Measurements from ENCODE around the gene HRAS.
A peak's percentile ranks its signal among the peaks of the same experiment; 100 is the strongest.
"Not testable (repeated sequence)": the region's sequence is repeated elsewhere in the genome, so short reads cannot be mapped to it uniquely, and the experiment has no call there.

Gene HRAS

DNA sequence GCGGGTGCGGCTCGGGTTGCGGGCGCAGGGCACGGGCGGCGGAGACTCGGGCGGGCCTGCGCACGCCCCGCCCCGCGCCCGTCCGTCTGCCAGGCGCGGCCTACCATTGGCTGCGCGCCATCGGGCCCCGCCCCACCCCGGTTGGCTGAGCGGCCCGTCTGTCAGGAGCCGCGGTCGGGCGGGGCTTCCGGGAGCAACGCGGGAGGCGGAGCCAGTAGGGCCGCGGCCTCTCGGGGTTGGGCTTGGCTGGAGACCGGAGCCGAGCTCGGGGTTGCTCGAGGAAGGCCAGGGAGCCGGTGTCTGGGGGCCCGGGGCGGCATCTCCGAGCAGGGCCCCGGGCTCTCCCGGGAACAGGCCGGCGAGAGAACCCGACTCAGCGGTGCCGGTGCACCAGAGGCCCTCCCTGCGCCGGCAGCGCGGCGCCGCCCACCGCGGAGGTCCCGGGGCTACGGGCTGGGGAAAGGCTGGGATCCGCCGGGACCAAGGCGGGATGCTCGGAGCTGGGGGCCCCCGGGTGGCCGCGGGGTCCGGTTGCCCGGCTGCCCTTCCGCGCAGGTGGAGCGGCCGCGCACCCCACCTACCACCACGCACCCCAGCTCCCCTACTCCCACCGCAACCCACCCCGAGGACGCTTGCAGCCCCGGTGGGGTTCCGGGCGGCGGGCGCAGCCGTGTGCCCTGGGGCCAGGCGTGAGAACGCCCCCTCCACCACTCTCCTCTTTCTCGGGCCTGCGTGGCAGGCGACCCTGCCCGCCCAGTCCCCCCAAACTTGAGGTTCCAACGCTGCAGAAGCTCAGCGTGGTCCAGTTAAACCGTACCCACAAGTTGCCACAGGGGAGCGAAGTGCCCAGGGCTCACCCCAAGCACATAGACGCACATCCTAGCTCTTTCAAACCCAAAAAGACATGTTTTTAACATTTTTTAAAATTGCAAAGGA, at the start of gene HRAS:
Gene HRAS (minus strand): TSS at position 58 of the 936 bp plus-strand sequence.
- peak; percentile 98 to 100 for DNase-seq

- no peak for DNase-seq
These were observed 48.9 kb upstream of the HRAS start for GRCh38 chr11:584287-584686.

DNA sequence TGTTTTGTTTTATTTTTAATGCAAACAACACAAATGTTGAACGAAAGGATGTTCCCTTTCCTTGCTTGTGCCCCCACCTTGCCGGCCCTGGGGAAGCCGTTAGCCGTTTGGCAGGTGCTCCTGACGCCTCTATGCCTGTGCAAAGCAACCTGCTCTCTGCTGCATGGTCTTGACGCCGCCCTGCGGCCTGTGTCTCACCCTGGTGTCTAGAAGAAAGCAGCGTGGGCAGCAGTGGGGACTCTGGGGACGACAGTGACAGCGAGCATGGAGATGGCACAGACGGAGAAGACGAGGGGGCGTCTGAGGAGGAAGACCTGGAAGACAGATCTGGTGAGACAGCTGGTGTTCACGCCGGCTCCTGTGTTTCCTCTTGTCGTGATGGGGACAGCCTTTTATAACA, 46.4 kb upstream of the HRAS start:
- DNase-seq = no peak

DNA sequence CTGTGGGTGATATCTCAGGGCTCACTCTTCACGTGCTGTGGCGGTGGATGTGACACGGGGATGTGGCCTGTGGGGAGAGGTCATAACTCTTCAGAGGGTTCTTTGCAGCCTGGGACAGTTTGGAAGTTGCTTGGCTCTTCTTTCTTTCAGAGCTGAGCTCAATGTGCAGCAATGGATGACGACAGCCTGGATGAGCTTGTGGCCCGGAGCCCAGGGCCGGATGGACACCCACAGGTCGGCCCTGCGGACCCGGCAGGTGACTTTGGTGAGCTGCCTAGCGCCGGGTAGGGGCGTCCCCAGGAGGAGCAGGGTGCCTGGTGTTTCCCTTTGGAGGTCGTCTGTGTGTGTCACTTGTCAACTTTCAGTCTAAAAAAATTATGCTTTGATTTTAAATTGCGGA, 46.0 kb upstream of the HRAS start:
- DNase-seq = no peak

DNA sequence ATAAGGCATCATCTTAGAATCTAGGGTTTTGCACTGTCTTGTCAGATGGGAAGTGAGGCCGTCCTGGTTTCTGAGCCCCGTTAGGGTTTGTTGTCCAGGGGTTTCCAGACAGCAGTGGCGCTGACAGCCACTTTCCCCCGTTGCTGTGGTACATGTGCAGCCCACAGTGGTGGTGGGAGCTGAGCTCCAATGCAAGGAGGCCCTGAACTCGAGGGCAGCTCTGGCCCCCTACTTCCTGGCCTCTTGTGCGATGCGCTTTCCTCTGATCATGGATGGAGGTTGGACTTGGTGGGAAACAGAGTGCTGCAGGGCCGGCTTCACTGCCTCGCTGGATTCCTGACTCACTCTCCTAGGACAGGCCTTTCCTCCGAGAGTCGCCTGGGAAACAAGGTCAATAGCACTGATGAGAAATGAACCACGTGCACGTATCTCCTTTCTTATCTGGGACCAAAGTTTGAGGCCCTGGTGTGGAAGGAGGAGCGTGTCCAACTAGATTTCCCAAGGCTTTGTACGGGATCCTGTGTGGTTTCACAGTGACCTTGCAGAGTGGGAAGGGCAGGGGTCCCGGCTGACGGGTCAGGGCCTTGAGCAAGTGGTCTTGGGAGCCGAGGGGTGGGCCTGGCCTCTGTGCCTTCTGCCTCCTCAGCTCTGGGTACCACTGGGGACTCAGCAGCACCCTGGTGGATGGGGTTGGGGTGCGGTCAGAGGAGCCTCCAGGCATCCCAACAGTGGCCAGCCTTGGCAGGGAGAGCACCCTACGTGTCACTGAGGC, 44.6 kb upstream of the HRAS start:
- DNase-seq = no peak

GRCh38 chr11:578276-579035, 43.1 kb upstream of the HRAS start:
- DNase-seq = no peak

- no peak for DNase-seq
These were observed 42.2 kb upstream of the HRAS start for GRCh38 chr11:577611-577894.

GRCh38 chr11:576811-577610, 41.6 kb upstream of the HRAS start:
- DNase-seq = no peak

DNA sequence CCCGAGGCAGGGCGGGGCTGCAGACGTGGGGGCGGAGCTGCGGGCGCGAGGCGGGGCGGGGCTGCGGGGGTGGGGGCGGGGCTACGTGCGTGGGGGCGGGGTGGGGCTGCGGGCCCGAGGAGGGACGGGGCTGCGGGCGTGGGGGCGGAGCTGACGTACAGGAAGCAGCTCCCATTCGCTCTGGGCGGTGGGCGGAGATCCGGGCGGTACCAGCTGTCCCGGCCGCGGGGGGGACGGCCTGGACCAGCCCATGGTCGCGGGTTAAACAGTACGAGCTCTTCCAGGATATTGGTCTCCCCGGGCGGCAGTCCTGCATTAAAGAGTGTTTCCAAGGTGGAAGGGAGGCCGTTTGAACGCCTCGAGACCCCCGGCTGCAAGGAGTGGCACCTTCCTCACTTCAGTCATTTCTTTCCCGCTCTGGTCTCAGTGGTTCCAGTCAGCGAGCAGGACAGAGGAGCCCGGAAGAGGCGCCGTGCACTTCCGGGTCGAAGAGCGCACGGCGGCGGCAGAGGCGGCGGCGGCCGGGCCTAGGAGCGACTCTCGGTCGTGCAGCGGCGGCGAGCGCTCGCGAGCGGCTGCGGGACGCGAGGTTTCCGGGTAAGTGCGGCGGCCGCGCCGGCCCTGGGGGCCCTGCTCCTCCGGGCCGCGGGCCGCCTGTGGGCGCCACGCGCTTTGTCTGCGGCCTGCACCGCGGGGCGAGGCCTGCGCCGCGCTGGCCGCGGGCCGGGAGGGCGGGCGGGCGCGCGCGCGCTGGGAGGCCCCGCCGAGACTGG, 40.8 kb upstream of the HRAS start, which contains the start of gene PHRF1:
Gene PHRF1 (plus strand): TSS at position 475 of the 773 bp plus-strand sequence. CDS start 5,043 bp downstream, outside the sequence.
- peak; percentile 96 to 99 for DNase-seq

- peak; percentile 89 to 95 for DNase-seq
These were observed 40.1 kb upstream of the HRAS start for GRCh38 chr11:575313-575995.

DNA sequence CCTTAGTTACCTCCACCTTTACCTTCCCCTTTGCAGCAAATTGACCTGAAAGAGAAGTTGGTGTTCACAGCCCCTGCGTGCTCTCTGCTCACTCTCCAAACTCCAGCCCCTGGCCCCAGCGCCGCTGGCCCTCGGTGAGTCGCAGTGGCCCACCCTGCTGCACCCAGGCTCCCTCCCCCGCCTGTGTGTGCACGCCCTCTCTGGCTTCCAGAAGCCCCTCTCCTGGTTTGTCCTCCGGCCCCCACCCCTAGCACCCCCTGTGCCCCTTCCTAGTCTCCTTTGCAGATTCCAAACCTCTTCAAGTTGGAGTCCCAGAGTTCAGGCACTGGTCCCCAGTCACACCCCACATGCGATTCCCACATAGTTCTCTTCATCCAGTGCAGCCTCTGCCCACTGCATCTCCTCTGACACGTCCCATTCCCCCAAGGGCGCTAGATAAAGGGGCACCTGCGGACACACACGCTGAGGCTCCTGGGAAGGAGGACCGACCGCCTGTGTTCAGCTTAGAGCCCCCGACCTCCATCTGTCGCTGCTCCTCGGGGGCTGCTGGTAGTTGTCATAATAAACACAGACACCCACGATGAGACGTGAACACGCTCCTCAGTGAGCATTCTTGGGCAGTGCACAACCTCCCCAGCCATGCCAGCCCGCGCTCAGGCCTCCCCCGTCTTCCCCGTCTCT, 39.4 kb upstream of the HRAS start:
- DNase-seq = no peak

DNA sequence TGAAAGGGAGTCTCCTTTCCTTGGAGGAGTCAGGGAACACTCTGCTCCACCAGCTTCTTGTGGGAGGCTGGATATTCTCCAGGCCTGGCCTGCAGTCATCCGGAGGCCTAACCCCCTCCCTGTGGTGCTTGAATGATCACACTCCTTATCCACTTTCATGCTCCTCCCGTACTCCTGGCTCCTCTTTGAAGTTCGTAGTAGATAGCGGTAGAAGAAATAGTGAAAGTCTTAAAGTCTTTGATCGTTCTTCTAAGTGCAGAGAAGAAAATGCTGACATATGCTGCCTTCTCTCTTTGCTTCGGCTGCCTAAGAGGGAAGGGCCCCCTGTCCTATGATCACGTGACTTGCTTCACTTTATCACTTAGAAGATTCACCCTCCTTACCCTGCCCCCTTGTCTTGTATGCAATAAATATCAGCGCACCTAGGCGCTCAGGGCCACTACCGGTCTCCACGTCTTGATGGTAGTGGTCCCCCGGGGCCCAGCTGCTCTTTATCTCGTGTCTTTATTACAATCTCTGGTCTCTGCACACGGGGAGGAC, 38.7 kb upstream of the HRAS start:
- DNase-seq = not testable (repeated sequence)

DNA sequence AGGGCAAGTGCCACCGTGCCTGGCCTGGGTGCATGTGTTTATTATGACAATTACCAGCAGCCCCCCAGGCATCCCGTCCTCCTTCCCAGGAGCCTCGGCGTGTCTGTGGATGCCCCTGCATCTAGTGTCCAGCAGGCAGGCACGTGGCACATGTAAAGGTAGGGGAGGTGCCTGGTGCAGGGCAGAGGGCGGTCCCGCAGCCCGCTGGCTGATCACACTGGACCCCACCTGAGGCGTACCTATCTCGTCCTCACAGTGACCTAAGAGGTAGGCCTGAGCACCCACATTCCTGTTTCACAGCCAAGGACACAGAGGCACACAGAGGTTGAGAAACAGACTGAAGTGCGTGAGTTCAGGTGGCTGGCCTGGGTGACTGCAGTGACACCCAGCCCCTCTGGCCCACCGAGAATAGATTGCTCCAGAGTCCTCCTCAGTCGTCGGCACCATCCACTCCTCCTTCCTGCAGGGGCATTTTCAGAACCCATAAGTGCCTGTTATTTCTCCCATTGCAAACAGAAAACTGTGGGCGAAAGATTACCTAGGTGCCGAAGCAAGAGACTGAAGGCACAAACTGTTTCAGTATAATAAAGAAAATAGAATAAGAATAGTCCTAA, 37.9 kb upstream of the HRAS start:
- no peak for DNase-seq

- no peak for DNase-seq
These were observed 36.4 kb upstream of the HRAS start for GRCh38 chr11:571802-572185.

DNA sequence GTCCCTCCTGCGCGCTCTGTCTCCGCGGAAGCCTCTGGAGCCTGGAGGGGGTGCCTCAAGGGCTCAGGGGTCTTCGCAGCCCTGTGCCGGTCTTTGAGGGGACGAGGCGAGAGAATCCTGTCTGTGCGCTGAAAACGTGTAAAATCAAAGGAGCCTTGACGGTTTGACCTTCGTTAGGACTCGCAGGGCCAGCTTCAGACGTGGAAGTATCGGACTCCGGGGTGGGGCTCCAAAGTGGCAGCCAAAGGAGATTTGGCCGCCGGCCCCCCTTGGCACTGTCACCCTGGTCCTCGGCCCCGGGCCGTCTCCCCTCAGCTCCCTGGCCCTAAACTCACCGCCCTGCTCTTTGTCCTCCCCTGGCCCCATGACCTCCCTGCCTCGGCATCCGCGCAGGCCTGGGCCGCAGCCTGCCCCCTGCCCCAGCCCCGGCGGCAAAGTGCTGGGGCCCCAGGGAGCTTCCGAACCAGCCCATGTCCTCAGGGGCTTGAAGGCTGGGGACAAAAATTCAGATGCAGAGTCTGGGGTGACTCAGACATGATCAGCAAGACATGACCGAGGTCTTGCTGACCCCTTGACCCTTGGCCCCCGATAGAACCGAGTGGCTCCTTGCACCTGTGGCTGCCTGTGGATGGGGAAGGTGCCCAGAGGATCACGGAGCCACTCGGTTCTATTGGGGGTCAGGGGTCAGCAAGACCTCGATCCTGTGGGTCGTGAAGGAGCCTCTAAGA, 33.9 kb upstream of the HRAS start:
- no peak for DNase-seq

DNA sequence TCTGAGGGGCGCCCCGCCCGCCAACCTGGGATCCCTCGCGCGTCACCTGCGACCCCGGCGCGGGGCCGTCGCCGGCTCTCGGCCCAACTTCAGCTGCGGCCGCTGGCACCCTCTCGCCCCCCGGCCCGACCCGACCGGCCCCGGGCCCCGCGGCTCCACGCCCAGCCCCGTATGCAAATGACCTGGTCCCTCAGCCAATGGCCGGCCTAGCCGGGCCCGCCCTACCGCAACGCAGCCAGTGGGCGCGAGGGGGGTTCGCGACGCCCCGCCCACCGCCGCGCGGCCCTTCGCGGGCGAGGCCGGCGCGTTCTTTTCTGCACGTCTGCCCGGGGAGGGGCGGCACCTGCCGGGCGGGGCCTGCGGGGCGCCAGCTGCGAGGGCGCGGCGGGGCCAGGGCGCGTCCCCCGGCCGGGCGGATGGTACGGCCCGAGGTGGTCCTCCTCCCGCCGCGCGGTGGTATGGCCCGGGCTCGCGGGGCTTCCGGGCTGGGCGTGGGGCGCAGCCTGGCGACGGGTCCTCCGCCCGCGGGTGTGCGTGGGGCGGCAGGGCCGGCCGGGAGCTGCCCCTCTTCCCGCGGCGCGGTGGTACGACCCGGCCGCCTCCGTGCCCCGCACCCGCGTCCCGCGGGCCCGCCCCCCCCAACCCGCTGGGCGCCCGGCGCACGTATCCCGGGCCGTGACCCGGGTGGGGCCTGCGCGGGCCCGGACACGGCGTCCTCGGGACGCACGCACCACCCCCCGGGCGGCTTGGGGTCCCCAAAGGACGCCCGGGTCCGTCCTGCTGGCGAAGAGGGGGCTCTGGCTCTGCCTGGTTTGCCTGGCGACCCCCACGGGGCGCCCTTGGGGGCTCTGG, 33.2 kb upstream of the HRAS start:
- peak; percentile 97 to 100 for DNase-seq

DNA sequence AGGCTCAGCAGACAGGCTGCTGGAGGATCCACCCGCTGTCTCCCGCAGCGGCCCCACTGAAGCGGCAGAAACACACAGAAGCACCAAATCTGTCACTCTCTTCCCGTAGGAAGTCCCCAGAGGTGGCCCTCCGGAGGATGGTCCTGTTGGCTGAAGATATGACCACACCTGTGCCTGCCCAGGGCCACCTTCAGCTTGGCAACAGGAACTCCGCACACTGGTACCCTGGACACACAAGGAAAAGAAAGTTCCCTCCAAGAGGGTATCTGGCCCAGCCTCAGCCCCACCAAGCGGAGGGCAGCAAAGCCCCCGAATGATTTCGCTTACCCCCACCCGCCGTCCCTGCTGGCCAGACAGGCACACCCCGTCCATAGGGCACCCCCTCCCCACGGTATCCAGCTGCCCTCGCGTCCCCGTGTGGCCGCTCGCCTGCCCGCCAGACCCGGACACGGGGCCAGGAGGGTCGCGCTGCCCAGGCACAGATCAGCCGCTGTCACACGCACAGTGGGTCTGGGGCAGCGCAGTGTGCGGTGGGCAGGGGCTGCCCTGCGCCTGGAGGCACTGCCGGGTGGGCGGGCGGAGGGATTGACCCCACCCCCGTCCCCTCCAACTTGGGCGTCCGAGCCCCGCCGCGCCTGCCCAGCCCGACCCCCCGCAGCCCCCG, 32.4 kb upstream of the HRAS start:
- DNase-seq = no peak
